Endometrium (tissue), 2 donors: Measurements from ENCODE around the gene EXD3.
"Not testable (repeated sequence)": the region's sequence is repeated elsewhere in the genome, so short reads cannot be mapped to it uniquely, and the experiment has no call there.

Experiments used
- FAIRE-seq: peaks from 2 replicates; lab custom pipeline; 2012; peaks lifted over from hg19 to GRCh38; lab: Jason Lieb, UNC
- donor health status: control.
- donor health status: control.

The EXD3 gene

GRCh38 chr9:137459152-137459600 lies 36.2 kb upstream of the EXD3 start, which contains the start of gene NSMF:
Gene NSMF (minus strand): TSS chr9:137459334. CDS start chr9:137459102, 232 bp downstream.
- FAIRE-seq: no peak

GRCh38 chr9:137458194-137459151 lies 35.5 kb upstream of the EXD3 start:
- FAIRE-seq: no peak

- no peak for FAIRE-seq
Observed at GRCh38 chr9:137457406-137458193, 34.6 kb upstream of the EXD3 start.

GRCh38 chr9:137456864-137457405 lies 34.0 kb upstream of the EXD3 start:
- FAIRE-seq: no peak

- no peak for FAIRE-seq
Observed at GRCh38 chr9:137456061-137456863, 33.3 kb upstream of the EXD3 start.

GRCh38 chr9:137455359-137455991 lies 32.5 kb upstream of the EXD3 start:
- FAIRE-seq: no peak

- FAIRE-seq: no peak
Observed at GRCh38 chr9:137454597-137455358, 31.8 kb upstream of the EXD3 start.

- FAIRE-seq: no peak
Observed at GRCh38 chr9:137454145-137454596, 31.2 kb upstream of the EXD3 start.

- no peak for FAIRE-seq
Observed at GRCh38 chr9:137453643-137454081, 30.7 kb upstream of the EXD3 start.

- FAIRE-seq: no peak
Observed at GRCh38 chr9:137452761-137453642, 30.0 kb upstream of the EXD3 start.

- no peak for FAIRE-seq
Observed at GRCh38 chr9:137452006-137452760, 29.2 kb upstream of the EXD3 start.

- FAIRE-seq: not testable (repeated sequence)
Observed at GRCh38 chr9:137451264-137452005, 28.5 kb upstream of the EXD3 start.

- not testable (repeated sequence) for FAIRE-seq
Observed at GRCh38 chr9:137450539-137451222, 27.7 kb upstream of the EXD3 start.

- FAIRE-seq: no peak
Observed at GRCh38 chr9:137449931-137450538, 27.1 kb upstream of the EXD3 start.

GRCh38 chr9:137449081-137449844 lies 26.3 kb upstream of the EXD3 start:
- no peak for FAIRE-seq

GRCh38 chr9:137448602-137448962 lies 25.6 kb upstream of the EXD3 start:
- FAIRE-seq: no peak
